Testis (tissue), 2 donors: ENCODE results near the gene H6PD.

ENCODE experiments used
- CTCF ChIP-seq, 3 experiments: fragments of 450-650 bp in 2 of 3; fragments of 200-600 bp in 1 of 3; sonication (generic) in 1 of 3; IDR thresholded peaks; one replicate each; pipeline ENCODE4 v1.5.1; 2016 to 2019; ENCODE audit warnings: antibody characterized with exemption in 3 of 3, mild to moderate bottlenecking in 2 of 3, moderate library complexity in 1 of 3
- POLR2A ChIP-seq: fragments of 450-650 bp; IDR thresholded peaks from one replicate; pipeline ENCODE4 v1.6.1; 2017; ENCODE audit warnings: antibody characterized with exemption, mild to moderate bottlenecking, moderate library complexity

- TF ChIP-seq CTCF (IDR thresholded peaks at IDR 0.05) (no peak), POLR2A (no peak)
These were observed 46.7 kb downstream of the H6PD start for GRCh38 chr1:9281071-9281827.
